ENCODE results near the gene ERC2.
A peak's percentile ranks its signal among the peaks of the same experiment; 100 is the strongest.

ERC2 gene

DNA sequence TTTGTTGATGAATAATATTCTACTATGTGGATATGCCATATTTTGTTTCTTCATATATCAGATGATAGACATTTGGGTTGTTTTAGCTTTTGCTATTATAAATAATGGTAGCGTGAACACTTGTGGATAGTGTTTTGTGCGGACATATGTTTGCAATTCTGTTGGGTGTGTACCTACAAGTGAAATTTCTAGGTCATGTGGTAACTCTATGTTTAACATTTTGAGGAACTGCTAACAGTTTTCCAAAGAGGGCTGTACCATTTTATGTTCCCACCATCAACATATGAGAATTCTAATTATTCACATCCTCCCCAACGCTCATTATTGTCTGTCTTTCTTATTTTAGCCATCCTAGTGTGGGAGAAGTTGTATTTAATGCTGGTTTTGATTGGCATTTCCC lies 303.8 kb downstream of the ERC2 start:
- ChIA-PET CTCF (no interaction called here), POLR2A (no interaction called here)
- Histone ChIP-seq H3K4me1 (ENCODE audit: control insufficient read depth, insufficient read depth, low read length) (no peaks in the 10 kb centered on the region), H3K4me3 (ENCODE audit: low read depth, low read length) (no peak overlapping the region), H3K36me3 (ENCODE audit: control insufficient read depth in 2 of 2, insufficient read depth in 1 of 2, low read length in 2 of 2) (no peaks in the 10 kb centered on the region), H3K9me3 (ENCODE audit: control insufficient read depth, insufficient read depth, low read depth, low read length) (no peaks in the 10 kb centered on the region), H3K27ac (ENCODE audit: extremely low read depth, low read depth, low read length) (no peak overlapping the region)
- TF ChIP-seq KLF1 (tag by site-specific recombination; IDR thresholded peaks at IDR 0.05) (no peak), ZNF248 (tag by site-specific recombination; IDR thresholded peaks at IDR 0.05) (no peak), ZNF121 (tag by site-specific recombination; IDR thresholded peaks at IDR 0.05) (no peak), SP3 (tag by site-specific recombination; IDR thresholded peaks at IDR 0.05) (no peak), ZNF548 (tag by site-specific recombination; IDR thresholded peaks at IDR 0.05) (no peak), ZNF561 (tag by site-specific recombination; IDR thresholded peaks at IDR 0.05; ENCODE audit: borderline replicate concordance) (no peak), ZNF747 (tag by site-specific recombination; IDR thresholded peaks at IDR 0.05) (no peak)
- TF ChIP-seq, protein P1, sequence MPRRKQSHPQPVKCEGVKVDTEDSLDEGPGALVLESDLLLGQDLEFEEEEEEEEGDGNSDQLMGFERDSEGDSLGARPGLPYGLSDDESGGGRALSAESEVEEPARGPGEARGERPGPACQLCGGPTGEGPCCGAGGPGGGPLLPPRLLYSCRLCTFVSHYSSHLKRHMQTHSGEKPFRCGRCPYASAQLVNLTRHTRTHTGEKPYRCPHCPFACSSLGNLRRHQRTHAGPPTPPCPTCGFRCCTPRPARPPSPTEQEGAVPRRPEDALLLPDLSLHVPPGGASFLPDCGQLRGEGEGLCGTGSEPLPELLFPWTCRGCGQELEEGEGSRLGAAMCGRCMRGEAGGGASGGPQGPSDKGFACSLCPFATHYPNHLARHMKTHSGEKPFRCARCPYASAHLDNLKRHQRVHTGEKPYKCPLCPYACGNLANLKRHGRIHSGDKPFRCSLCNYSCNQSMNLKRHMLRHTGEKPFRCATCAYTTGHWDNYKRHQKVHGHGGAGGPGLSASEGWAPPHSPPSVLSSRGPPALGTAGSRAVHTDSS (tag by site-specific recombination; IDR thresholded peaks at IDR 0.05) = no peak

DNA sequence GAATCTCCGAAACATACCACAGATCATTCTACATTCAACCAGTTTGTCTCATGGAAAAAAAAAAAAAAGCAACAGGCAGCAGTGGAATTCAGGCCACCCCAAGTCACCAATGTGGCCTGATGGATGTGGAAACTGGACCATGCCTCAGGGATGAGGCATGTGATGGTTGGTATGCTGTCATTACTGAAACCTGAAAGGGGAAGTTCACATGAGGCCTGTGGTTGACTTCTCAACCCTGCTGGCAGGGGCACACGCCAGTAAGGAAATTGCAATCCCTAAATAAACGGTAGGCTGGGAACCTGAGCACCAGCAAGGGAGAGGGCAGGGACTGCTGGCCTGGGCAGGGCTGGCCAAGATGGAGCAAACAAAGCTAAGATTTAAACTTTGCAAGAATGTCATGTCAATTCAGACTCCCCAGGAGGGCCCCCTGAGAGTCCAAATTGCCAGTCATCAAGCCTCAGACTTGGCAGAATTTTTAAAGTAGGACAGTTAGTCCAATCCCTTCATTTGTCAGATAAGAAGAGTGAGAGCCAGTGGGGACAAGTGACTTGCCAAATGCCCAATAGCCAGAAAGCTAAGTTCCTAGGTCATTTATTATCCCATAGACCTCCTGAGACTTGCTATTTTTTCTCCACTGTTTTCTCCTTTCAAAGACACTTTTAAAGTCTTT lies 310.4 kb downstream of the ERC2 start:
- Histone ChIP-seq H3K4me1 (ENCODE audit: control insufficient read depth, insufficient read depth, low read length) (no peaks in the 10 kb centered on the region), H3K4me3 (ENCODE audit: low read depth, low read length) (no peak overlapping the region), H3K9me3 (ENCODE audit: control insufficient read depth, insufficient read depth, low read depth, low read length) (no peaks in the 10 kb centered on the region), H3K27ac (ENCODE audit: extremely low read depth, low read depth, low read length) (no peak overlapping the region), H3K36me3 (ENCODE audit: control insufficient read depth in 2 of 2, insufficient read depth in 1 of 2, low read length in 2 of 2) (no peaks in the 10 kb centered on the region)
- TF ChIP-seq ZNF404 (tag by site-specific recombination; IDR thresholded peaks at IDR 0.05) = no peak
- TF ChIP-seq, protein P2, sequence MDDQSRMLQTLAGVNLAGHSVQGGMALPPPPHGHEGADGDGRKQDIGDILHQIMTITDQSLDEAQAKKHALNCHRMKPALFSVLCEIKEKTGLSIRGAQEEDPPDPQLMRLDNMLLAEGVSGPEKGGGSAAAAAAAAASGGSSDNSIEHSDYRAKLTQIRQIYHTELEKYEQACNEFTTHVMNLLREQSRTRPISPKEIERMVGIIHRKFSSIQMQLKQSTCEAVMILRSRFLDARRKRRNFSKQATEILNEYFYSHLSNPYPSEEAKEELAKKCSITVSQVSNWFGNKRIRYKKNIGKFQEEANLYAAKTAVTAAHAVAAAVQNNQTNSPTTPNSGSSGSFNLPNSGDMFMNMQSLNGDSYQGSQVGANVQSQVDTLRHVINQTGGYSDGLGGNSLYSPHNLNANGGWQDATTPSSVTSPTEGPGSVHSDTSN (CRISPR knock-in tag; IDR thresholded peaks at IDR 0.05) = no peak
- peak; percentile 35; the same call in 1 of the 2 replicates for TF ChIP-seq GLIS1 (tag by site-specific recombination; IDR thresholded peaks at IDR 0.05)
- TF ChIP-seq ZNF391 (tag by site-specific recombination; IDR thresholded peaks at IDR 0.05; ENCODE audit: borderline replicate concordance, low read depth) = no peak
- POLR2A ChIA-PET = no interaction called here
- CTCF ChIA-PET = no interaction called here

DNA sequence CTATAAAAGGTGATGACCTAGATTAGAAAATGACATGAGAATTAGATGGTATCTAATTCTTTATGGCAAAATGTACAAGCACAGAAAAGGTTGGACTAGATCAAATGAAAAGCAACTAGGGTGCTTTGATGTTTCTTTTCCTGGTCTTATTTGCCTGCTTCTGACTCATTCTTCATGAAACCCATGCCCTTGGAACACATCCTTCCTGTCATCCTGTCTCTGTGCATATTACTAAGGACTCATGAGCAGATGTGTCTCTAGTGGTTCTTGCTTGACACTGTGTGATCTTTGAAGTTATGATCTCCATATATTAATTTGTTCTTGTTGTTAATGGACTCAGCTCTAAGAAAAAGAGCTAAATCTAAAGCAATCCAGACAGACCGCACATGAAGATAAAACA lies 314.0 kb downstream of the ERC2 start:
- Histone ChIP-seq H3K4me1 (ENCODE audit: control insufficient read depth, insufficient read depth, low read length) (no peaks in the 10 kb centered on the region), H3K9me3 (ENCODE audit: control insufficient read depth, insufficient read depth, low read depth, low read length) (no peaks in the 10 kb centered on the region), H3K4me3 (ENCODE audit: low read depth, low read length) (no peak overlapping the region), H3K36me3 (ENCODE audit: control insufficient read depth in 2 of 2, insufficient read depth in 1 of 2, low read length in 2 of 2) (no peaks in the 10 kb centered on the region), H3K27ac (ENCODE audit: extremely low read depth, low read depth, low read length) (no peak overlapping the region)
- ChIA-PET CTCF (no interaction called here), POLR2A (no interaction called here)
- TF ChIP-seq HOXC10 (CRISPR knock-in tag; IDR thresholded peaks at IDR 0.05) = no peak
- no peak for TF ChIP-seq ZNF830 (tag by site-specific recombination; IDR thresholded peaks at IDR 0.05; ENCODE audit: low read depth)
- no peak for TF ChIP-seq ZNF785 (tag by site-specific recombination; IDR thresholded peaks at IDR 0.05)
- TF ChIP-seq ZNF792 (tag by site-specific recombination; IDR thresholded peaks at IDR 0.05) = no peak
- TF ChIP-seq ZNF16 (tag by site-specific recombination; IDR thresholded peaks at IDR 0.05; ENCODE audit: low read depth) = no peak
- no peak for TF ChIP-seq ZNF558 (tag by site-specific recombination; IDR thresholded peaks at IDR 0.05)
- TF ChIP-seq, protein P3, sequence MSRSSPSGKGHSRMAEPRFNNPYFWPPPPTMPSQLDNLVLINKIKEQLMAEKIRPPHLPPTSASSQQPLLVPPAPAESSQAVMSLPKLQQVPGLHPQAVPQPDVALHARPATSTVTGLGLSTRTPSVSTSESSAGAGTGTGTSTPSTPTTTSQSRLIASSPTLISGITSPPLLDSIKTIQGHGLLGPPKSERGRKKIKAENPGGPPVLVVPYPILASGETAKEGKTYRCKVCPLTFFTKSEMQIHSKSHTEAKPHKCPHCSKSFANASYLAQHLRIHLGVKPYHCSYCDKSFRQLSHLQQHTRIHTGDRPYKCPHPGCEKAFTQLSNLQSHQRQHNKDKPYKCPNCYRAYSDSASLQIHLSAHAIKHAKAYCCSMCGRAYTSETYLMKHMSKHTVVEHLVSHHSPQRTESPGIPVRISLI (tag by site-specific recombination; IDR thresholded peaks at IDR 0.05) = no peak
- TF ChIP-seq, protein P4, sequence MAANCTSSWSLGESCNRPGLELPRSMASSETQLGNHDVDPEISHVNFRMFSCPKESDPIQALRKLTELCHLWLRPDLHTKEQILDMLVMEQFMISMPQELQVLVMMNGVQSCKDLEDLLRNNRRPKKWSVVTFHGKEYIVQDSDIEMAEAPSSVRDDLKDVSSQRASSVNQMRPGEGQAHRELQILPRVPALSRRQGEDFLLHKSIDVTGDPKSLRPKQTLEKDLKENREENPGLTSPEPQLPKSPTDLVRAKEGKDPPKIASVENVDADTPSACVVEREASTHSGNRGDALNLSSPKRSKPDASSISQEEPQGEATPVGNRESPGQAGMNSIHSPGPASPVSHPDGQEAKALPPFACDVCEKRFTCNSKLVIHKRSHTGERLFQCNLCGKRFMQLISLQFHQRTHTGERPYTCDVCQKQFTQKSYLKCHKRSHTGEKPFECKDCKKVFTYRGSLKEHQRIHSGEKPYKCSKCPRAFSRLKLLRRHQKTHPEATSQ (tag by site-specific recombination; IDR thresholded peaks at IDR 0.05) = no peak
- TF ChIP-seq, protein P5, sequence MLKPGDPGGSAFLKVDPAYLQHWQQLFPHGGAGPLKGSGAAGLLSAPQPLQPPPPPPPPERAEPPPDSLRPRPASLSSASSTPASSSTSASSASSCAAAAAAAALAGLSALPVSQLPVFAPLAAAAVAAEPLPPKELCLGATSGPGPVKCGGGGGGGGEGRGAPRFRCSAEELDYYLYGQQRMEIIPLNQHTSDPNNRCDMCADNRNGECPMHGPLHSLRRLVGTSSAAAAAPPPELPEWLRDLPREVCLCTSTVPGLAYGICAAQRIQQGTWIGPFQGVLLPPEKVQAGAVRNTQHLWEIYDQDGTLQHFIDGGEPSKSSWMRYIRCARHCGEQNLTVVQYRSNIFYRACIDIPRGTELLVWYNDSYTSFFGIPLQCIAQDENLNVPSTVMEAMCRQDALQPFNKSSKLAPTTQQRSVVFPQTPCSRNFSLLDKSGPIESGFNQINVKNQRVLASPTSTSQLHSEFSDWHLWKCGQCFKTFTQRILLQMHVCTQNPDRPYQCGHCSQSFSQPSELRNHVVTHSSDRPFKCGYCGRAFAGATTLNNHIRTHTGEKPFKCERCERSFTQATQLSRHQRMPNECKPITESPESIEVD (tag by site-specific recombination; IDR thresholded peaks at IDR 0.05) = no peak

Measured in HEK293 (cell line).